Gastrocnemius medialis (tissue), 4 donors: ENCODE results near the gene RRAD. TPM values are rescaled to one million over a fixed set of nuclear protein-coding genes. Genes with fewer than 3 reads are reported as not detected.

ENCODE experiments used
- ATAC-seq, 2 donors: fragments of 150-250 bp; one replicate each; pipeline ENCODE4 v1.9.1; 2016
- DNase-seq, 2 donors: peaks; one replicate each; pipeline ENCODE4 v3.0.0-alpha.2; 2019
- H3K27ac ChIP-seq, 4 donors: fragments of 200-600 bp; sonication (generic); 1 replicate in 1 of 4; 2 replicates in 3 of 4; pipeline ENCODE4 v1.5.1; 2016 to 2018; ENCODE audit warnings: mild to moderate bottlenecking in 2 of 4, moderate library complexity in 1 of 4
- H3K27me3 ChIP-seq, 3 donors: fragments of 200-600 bp; sonication (generic) in 2 of 3; 1 replicate in 1 of 3; 2 replicates in 2 of 3; pipeline versions ENCODE4 v1.5.1 to v1.6.0; 2016 to 2019; ENCODE audit warnings: mild to moderate bottlenecking in 1 of 3, moderate library complexity in 1 of 3
- H3K36me3 ChIP-seq, 2 donors: fragments of 200-600 bp; sonication (generic) in 1 of 2; one replicate each; pipeline ENCODE4 v1.5.1; 2017 to 2018
- H3K4me1 ChIP-seq, 2 donors: fragments of 200-600 bp; sonication (generic) in 1 of 2; one replicate each; pipeline ENCODE4 v1.5.1; 2016 to 2017; ENCODE audit warnings: mild to moderate bottlenecking in 2 of 2
- H3K4me3 ChIP-seq, 4 donors: fragments of 200-600 bp; sonication (generic) in 3 of 4; 1 replicate in 1 of 4; 2 replicates in 3 of 4; pipeline ENCODE4 v1.5.1; 2016 to 2019; ENCODE audit warnings: mild to moderate bottlenecking in 2 of 4
- H3K9me3 ChIP-seq, 3 donors: fragments of 200-600 bp; sonication (generic) in 2 of 3; 1 replicate in 1 of 3; 2 replicates in 2 of 3; pipeline ENCODE4 v1.5.1; 2016 to 2019
- CTCF ChIP-seq, 5 experiments: fragments of 450-650 bp in 3 of 5; fragments of 200-600 bp in 2 of 5; sonication (generic) in 2 of 5; IDR thresholded peaks in 4 of 5; conservative IDR thresholded peaks in 1 of 5; 1 replicate in 4 of 5; 2 replicates in 1 of 5; pipeline ENCODE4 v1.5.1; 2016 to 2019; ENCODE audit warnings: antibody characterized with exemption in 5 of 5, mild to moderate bottlenecking in 3 of 5, moderate library complexity in 3 of 5
- POLR2A ChIP-seq, 2 donors: fragments of 450-650 bp; IDR thresholded peaks; one replicate each; pipeline ENCODE4 v1.6.1; 2017; ENCODE audit warnings: antibody characterized with exemption in 2 of 2, mild to moderate bottlenecking in 2 of 2, moderate library complexity in 2 of 2
- in situ Hi-C, 4 donors: fragments of 200-750 bp; cut with MboI; loops; one replicate each; pipeline versions ENCODE4 v1.15.0 to v1.8.0; 2017; ENCODE audit warnings: low sequenced_read_pairs in 4 of 4
- intact Hi-C: fragments of 100-400 bp; cut with DNase I; formaldehyde crosslinking; loops from one replicate; pipeline ENCODE4 v1.15.1; 2023; ENCODE audit warnings: low total_unique reads
- total RNA-seq, 4 donors: library from RNA; depleted of rRNA; stranded (reverse); fragments of >200 nt; gene quantifications; one replicate each; pipeline versions ENCODE4 v1.1.0 to v1.2.3, GENCODE V29; 2016

The RRAD gene
- total RNA-seq, 4 donors from 2014 or later, result 286 to 1,191 (median 655) TPM

GRCh38 chr16:66894055-66894454 lies 31.3 kb downstream of the RRAD start:
- Histone ChIP-seq H3K27me3 (no peaks in the 10 kb centered on the region), H3K4me3 (no peak overlapping the region), H3K36me3 (no peaks in the 10 kb centered on the region), H3K4me1 (peaks cover 11 to 14% of the 10 kb centered on the region in 2 donors), H3K27ac (no peak overlapping the region), H3K9me3 (no peaks in the 10 kb centered on the region)
- intact Hi-C loops, result loop anchor here (2.0 kb wide), 1 partner anchor 261 kb away; no protein-coding TSS in a partner anchor
- in situ Hi-C loops, result no loop called here
- TF ChIP-seq POLR2A (IDR thresholded peaks at IDR 0.05) (no peak), CTCF (IDR thresholded peaks at IDR 0.05 in 4 of 5, conservative IDR thresholded peaks at IDR 0.05 in 1 of 5) (no peak)
- ATAC-seq (no peak), DNase-seq (no peak)

GRCh38 chr16:66891797-66892196 lies 33.5 kb downstream of the RRAD start:
- Histone ChIP-seq H3K27ac (no peak overlapping the region), H3K4me3 (no peak overlapping the region), H3K9me3 (no peaks in the 10 kb centered on the region), H3K36me3 (no peaks in the 10 kb centered on the region), H3K4me1 (peaks cover 0 to 4% of the 10 kb centered on the region in 2 donors), H3K27me3 (no peaks in the 10 kb centered on the region)
- ATAC-seq, result no peak
- no peak for DNase-seq
- TF ChIP-seq CTCF (IDR thresholded peaks at IDR 0.05 in 4 of 5, conservative IDR thresholded peaks at IDR 0.05 in 1 of 5), result no peak
- TF ChIP-seq POLR2A (IDR thresholded peaks at IDR 0.05), result no peak
- intact Hi-C loops (no loop called here), in situ Hi-C loops (no loop called here)

- intact Hi-C loops, result no loop called here
- Histone ChIP-seq H3K4me3 (no peak overlapping the region), H3K36me3 (no peaks in the 10 kb centered on the region), H3K4me1 (peaks cover 0 to 4% of the 10 kb centered on the region in 2 donors), H3K9me3 (no peaks in the 10 kb centered on the region), H3K27me3 (no peaks in the 10 kb centered on the region), H3K27ac (no peak overlapping the region)
- ATAC-seq, result no peak
- in situ Hi-C loops, result no loop called here
- no peak for DNase-seq
- TF ChIP-seq CTCF (IDR thresholded peaks at IDR 0.05 in 4 of 5, conservative IDR thresholded peaks at IDR 0.05 in 1 of 5), result no peak
- no peak for TF ChIP-seq POLR2A (IDR thresholded peaks at IDR 0.05)
Observed at GRCh38 chr16:66891360-66891759, 34.0 kb downstream of the RRAD start.

GRCh38 chr16:66890799-66891198 lies 34.5 kb downstream of the RRAD start:
- peaks cover 0 to 4% of the 10 kb centered on the region in 2 donors for H3K4me1 ChIP-seq
- TF ChIP-seq CTCF (IDR thresholded peaks at IDR 0.05 in 4 of 5, conservative IDR thresholded peaks at IDR 0.05 in 1 of 5) (no peak), POLR2A (IDR thresholded peaks at IDR 0.05) (no peak)
- ATAC-seq (no peak), DNase-seq (no peak)
- in situ Hi-C loops (no loop called here), intact Hi-C loops (no loop called here)
- no peak overlapping the region for H3K4me3 ChIP-seq
- H3K36me3 ChIP-seq, result no peaks in the 10 kb centered on the region
- peak overlapping the region in 1 of 4 donors; percentile 8 for H3K27ac ChIP-seq
- H3K9me3 ChIP-seq, result no peaks in the 10 kb centered on the region
- H3K27me3 ChIP-seq, result no peaks in the 10 kb centered on the region

- in situ Hi-C loops, result no loop called here
- Histone ChIP-seq H3K27ac (no peak overlapping the region), H3K4me1 (no peaks in the 10 kb centered on the region), H3K36me3 (peaks cover 0 to 11% of the 10 kb centered on the region in 2 donors), H3K4me3 (no peak overlapping the region), H3K27me3 (no peaks in the 10 kb centered on the region), H3K9me3 (no peaks in the 10 kb centered on the region)
- DNase-seq (no peak), ATAC-seq (no peak)
- TF ChIP-seq CTCF (IDR thresholded peaks at IDR 0.05 in 4 of 5, conservative IDR thresholded peaks at IDR 0.05 in 1 of 5) (no peak), POLR2A (IDR thresholded peaks at IDR 0.05) (no peak)
- intact Hi-C loops, result no loop called here
Observed at GRCh38 chr16:66889622-66890021, 35.7 kb downstream of the RRAD start.
